ENCODE results near the gene CCM2.
"Not testable (repeated sequence)": the region's sequence is repeated elsewhere in the genome, so short reads cannot be mapped to it uniquely, and the experiment has no call there.

CCM2 gene

DNA sequence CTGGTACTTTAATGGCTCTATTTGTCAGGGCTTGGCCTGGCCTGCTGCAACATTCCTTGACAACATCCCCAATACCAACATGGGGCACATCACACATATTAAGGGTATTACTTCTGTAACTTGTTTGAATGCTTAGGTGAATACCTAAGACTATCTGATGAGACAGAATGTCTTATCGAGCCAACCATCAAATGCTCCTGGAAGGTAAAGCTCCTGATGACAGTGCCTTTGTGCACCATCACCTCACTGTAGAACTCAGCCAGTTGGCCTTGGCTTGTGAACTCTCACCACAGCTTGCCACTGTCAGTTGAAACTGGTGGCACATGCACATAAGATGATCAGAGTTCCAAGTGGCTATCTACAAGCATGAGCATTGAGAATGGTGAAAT is 17.5 kb upstream of the CCM2 start:
- no peak for DNase-seq

GRCh38 chr7:44982970-44983369 is 17.0 kb upstream of the CCM2 start:
- no peak for DNase-seq

GRCh38 chr7:44983742-44984477 is 16.1 kb upstream of the CCM2 start:
- no peak for DNase-seq

- no peak for DNase-seq
Measured at GRCh38 chr7:44984478-44984758, 15.6 kb upstream of the CCM2 start.

- no peak for DNase-seq
Measured at GRCh38 chr7:44985033-44985695, 14.8 kb upstream of the CCM2 start.

DNA sequence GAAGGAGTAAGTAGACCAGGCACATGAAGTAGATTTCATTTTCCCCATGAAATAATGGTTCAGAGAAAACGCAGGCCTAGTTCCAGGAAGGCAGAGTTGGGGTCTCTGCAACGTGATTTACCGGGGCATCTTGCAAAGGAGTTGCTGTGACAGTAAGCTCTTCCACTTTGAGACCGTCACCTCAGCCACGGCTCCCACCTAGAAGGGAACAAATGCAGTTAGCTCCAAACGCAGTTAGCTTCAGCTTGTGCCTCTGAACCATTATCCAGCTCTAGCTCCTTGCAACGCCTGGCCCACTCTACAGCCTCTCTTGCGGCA is 14.1 kb upstream of the CCM2 start:
- no peak for DNase-seq

- DNase-seq: no peak
Measured at GRCh38 chr7:44986218-44987053, 13.6 kb upstream of the CCM2 start.

- no peak for DNase-seq
Measured at GRCh38 chr7:44987457-44987856, 12.5 kb upstream of the CCM2 start.

DNA sequence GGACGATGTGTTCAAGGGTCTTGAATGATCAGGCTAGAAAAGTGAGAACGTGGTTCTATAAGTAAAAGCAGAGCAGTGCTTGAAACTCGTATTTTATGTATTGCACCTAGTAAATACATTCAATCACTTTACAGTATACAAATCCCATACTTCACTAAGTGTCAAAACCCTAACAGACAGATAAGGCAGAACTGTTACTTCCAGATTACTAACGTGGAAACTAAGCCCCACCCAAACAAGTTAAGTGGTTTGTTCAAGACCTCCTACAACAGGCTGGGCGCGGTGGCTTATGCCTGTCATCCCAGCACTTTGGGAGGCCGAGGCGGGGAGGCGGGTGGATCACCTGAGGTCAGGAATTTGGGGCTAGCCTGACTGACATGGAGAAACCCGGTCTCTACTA is 12.0 kb upstream of the CCM2 start:
- DNase-seq: no peak

- no peak for DNase-seq
Measured at GRCh38 chr7:44988701-44989100, 11.3 kb upstream of the CCM2 start.

DNA sequence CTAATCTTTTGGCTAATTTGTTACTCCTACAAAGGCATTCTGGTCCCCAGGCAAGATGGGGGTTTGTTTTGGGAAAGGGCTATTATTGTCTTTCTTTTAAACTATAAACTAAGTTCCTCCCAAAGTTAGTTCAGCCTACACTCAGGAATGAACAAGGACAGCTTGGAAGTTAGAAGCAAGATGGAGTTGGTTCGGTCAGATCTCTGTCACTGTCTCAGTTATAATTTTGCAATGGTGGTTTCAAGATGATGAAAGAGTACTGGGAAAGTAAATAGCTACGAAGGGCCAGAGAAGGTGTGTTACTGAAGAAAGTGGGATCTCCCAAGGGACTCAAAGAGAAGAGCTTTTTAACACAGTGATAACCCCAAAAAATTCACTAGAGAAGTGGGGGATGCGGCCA is 10.9 kb upstream of the CCM2 start:
- no peak for DNase-seq

DNA sequence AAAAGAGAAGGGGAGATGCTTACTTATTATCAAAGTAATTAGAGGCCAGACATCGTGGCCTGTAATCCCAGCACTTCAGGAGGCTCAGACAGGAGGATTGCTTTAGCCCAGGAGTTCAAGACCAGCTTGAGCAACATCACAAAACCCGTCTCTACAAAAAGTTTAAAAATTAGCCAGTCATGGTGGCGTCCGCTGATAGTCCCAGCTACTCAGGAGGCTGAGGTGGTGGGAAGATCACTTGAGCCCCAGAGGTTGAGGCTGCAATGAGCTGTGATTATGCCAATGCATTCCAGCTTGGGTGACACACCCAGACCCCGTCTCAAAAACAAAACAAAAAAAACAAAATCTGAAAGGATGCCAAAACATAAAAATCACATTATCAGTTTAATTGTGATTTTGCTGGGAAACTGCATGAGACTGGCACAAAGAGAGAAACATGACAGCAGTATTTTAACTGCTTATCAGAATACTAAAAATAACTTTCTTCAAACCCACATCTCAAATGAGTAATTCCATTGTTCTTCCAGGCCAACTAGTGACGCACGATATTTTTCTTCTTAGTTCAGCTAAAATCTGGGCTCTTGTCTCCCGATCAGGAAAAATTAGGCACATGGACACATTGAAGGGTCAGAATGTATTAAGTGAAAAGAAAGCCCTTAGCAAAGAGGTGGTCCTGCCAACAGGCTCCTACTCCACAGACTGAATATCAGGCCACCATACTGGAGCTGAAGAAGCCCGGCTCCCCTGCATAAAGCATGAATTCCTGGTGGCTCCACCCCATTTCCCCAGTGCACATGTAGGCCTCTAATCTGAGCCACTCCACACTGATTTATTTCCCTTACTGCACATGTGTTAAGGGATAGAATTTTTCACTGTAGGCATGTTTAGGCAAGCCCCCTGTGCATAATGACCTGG is 9.6 kb upstream of the CCM2 start:
- DNase-seq: peak; percentile 55

DNA sequence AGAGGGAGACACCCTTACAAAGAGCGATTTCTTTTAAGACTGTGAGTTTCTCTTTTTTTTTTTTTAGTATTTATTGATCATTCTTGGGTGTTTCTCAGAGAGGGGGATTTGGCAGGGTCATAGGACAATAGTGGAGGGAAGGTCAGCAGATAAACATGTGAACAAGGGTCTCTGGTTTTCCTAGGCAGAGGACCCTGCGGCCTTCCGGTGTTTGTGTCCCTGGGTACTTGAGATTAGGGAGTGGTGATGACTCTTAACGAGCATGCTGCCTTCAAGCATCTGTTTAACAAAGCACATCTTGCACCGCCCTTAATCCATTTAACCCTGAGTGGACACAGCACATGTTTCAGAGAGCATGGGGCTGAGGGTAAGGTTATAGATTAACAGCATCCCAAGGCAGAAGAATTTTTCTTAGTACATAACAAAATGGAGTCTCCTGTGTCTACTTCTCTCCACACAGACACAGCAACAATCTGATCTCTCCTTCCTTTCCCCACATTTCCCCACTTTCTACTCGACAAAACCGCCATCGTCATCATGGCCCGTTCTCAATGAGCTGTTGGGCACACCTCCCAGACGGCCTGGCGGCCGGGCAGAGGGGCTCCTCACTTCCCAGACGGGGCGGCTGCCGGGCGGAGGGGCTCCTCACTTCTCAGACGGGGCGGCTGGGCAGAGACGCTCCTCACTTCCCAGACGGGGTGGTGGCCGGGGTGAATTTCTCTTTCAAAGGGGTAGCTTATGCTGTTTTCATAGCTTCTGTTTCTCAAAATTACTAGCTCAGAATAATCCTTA is 7.8 kb upstream of the CCM2 start:
- not testable (repeated sequence) for DNase-seq

- DNase-seq: no peak
Measured at GRCh38 chr7:44994877-44995554, 5.0 kb upstream of the CCM2 start.

- DNase-seq: no peak
Measured at GRCh38 chr7:44995555-44996493, 4.2 kb upstream of the CCM2 start.

- no peak for DNase-seq
Measured at GRCh38 chr7:44998153-44998871, 1.7 kb upstream of the CCM2 start.

GRCh38 chr7:44999245-45000092 is 532 bp upstream of the CCM2 start:
- peak; percentile 99 for DNase-seq

DNA sequence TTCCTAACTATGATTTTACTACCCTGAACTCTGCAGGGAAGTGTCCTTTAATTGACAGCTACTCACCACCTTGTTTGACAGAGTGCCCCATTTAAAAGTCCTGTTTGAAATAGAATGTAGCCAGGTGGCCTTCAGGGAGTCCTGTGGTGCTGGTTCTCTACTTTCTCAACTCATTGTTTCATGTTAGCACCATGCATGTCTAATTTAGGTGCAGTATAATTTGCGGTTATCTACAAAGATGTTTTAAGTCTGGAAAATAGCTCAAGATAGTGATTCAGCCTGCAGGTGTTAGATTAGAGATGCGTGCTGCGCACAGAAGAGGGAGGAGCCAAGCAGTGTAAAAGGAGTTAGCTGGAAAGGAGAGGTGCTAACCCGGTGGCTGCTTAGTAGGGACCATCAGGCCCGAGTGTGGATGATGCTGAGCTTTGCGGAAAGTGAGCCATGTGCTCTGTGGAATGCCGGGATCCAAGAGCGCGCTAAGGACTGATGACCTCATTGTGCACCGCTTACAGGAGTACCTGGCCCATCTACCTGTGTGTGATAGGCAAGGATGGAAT is 1.2 kb downstream of the CCM2 start:
- no peak for DNase-seq

- no peak for DNase-seq
Measured at GRCh38 chr7:45001826-45002225, 1.8 kb downstream of the CCM2 start.

Measured in NCI-H1694 treated with DMSO at 0.1 percent for 48 hours (cell line).